Neuronal stem cell (in vitro differentiated cells): ENCODE measurements around the gene EDEM1.

Experiments
- DNase-seq: peaks from one replicate; pipeline ENCODE4 v3.0.0-alpha.2; 2013; ENCODE audit warnings: low spot score
- H2AFZ ChIP-seq: one replicate; pipeline ENCODE4 v1.6.1; 2013; ENCODE audit warnings: mild to moderate bottlenecking, low read length, inconsistent platforms
- H2AK5ac ChIP-seq: 2 replicates; pipeline ENCODE4 v1.6.1; 2013; ENCODE audit warnings: low read depth, mild to moderate bottlenecking, inconsistent platforms, low read length, moderate library complexity, mixed read lengths
- H2BK120ac ChIP-seq: 2 replicates; pipeline ENCODE4 v1.6.1; 2013; ENCODE audit warnings: low read depth, mild to moderate bottlenecking, inconsistent platforms, low read length, moderate library complexity, mixed read lengths
- H2BK12ac ChIP-seq: one replicate; pipeline ENCODE4 v1.6.1; 2013; ENCODE audit warnings: low read length, inconsistent platforms
- H2BK15ac ChIP-seq: 2 replicates; pipeline ENCODE4 v1.6.1; 2013; ENCODE audit warnings: mild to moderate bottlenecking, low read length, inconsistent platforms, mixed read lengths
- H2BK5ac ChIP-seq: one replicate; pipeline ENCODE4 v1.6.1; 2013; ENCODE audit warnings: inconsistent platforms, mild to moderate bottlenecking, low read length, moderate library complexity
- H3K14ac ChIP-seq: one replicate; pipeline ENCODE4 v1.6.1; 2013; ENCODE audit warnings: low read length, inconsistent platforms
- H3K18ac ChIP-seq: 2 replicates; pipeline ENCODE4 v1.6.1; 2013; ENCODE audit warnings: low read length, inconsistent platforms
- H3K23ac ChIP-seq: 2 replicates; pipeline ENCODE4 v1.6.1; 2013; ENCODE audit warnings: low read depth, mild to moderate bottlenecking, mixed read lengths, low read length, inconsistent platforms; ENCODE audit not compliant: poor library complexity
- H3K27ac ChIP-seq: replicated peaks from 3 replicates; pipeline ENCODE4 v1.5.1; 2013; ENCODE audit warnings: low read length, inconsistent platforms
- H3K27me3 ChIP-seq, 3 experiments: 2 replicates each; pipeline ENCODE4 v1.6.1; 2013; ENCODE audit warnings: low read length in 3 of 3, mild to moderate bottlenecking in 2 of 3, inconsistent platforms in 1 of 3, low read depth in 1 of 3, mixed read lengths in 1 of 3, moderate library complexity in 1 of 3; ENCODE audit not compliant: control insufficient read depth in 3 of 3, insufficient read depth in 3 of 3
- H3K36me3 ChIP-seq, 2 donors: replicated peaks in 1 of 2; 2 replicates each; pipeline ENCODE4 v1.6.1; 2013; ENCODE audit warnings: low read length in 2 of 2; ENCODE audit not compliant: control insufficient read depth in 2 of 2, insufficient read depth in 2 of 2
- H3K4ac ChIP-seq: 2 replicates; pipeline ENCODE4 v1.6.1; 2013; ENCODE audit warnings: inconsistent platforms, mild to moderate bottlenecking, low read length, moderate library complexity
- H3K4me1 ChIP-seq, 2 donors: 1 replicate in 1 of 2; 2 replicates in 1 of 2; pipeline ENCODE4 v1.6.1; 2013; ENCODE audit warnings: low read length in 2 of 2, low read depth in 1 of 2; ENCODE audit not compliant: control insufficient read depth in 2 of 2, insufficient read depth in 1 of 2
- H3K4me2 ChIP-seq: one replicate; pipeline ENCODE4 v1.6.1; 2013; ENCODE audit warnings: mild to moderate bottlenecking, low read length, inconsistent platforms; ENCODE audit not compliant: insufficient read depth, poor library complexity, severe bottlenecking
- H3K4me3 ChIP-seq, 2 donors: 2 replicates each; pipeline ENCODE4 v1.5.1; 2013; ENCODE audit warnings: low read length in 2 of 2, mild to moderate bottlenecking in 2 of 2, inconsistent platforms in 1 of 2, moderate library complexity in 1 of 2
- H3K79me1 ChIP-seq: one replicate; pipeline ENCODE4 v1.6.1; 2013; ENCODE audit warnings: low read depth, mild to moderate bottlenecking, inconsistent platforms, low read length, moderate library complexity
- H3K9ac ChIP-seq: one replicate; pipeline ENCODE4 v1.6.1; 2013; ENCODE audit warnings: mild to moderate bottlenecking, low read depth, low read length, inconsistent platforms; ENCODE audit not compliant: poor library complexity
- H3K9me3 ChIP-seq, 2 donors: replicated peaks in 1 of 2; 2 replicates each; pipeline versions ENCODE3 to v1.6.1; 2013; ENCODE audit warnings: low read length in 2 of 2, mild to moderate bottlenecking in 2 of 2, inconsistent platforms in 1 of 2, low read depth in 1 of 2, mixed read lengths in 1 of 2, moderate library complexity in 1 of 2; ENCODE audit not compliant: control insufficient read depth in 2 of 2, insufficient read depth in 1 of 2
- H4K8ac ChIP-seq: one replicate; pipeline ENCODE4 v1.6.1; 2013; ENCODE audit warnings: low read depth, mild to moderate bottlenecking, inconsistent platforms, low read length, moderate library complexity
- H4K91ac ChIP-seq: one replicate; pipeline ENCODE4 v1.6.1; 2013; ENCODE audit warnings: low read length, low read depth, mild to moderate bottlenecking, inconsistent platforms; ENCODE audit not compliant: poor library complexity
- WGBS, 2 donors: extraction: QIAGEN DNeasy Blood & Tissue Kit; methylation state at CpG; one replicate each; pipeline ENCODE4 v1.1.7; 2013; ENCODE audit warnings: missing lambda C conversion rate in 2 of 2, mixed read lengths in 1 of 2; ENCODE audit not compliant: insufficient read length in 2 of 2, insufficient replicate concordance in 1 of 2; ENCODE audit errors: extremely low coverage in 2 of 2; 5-methylcytosine and 5-hydroxymethylcytosine counted together

EDEM1 gene

DNA sequence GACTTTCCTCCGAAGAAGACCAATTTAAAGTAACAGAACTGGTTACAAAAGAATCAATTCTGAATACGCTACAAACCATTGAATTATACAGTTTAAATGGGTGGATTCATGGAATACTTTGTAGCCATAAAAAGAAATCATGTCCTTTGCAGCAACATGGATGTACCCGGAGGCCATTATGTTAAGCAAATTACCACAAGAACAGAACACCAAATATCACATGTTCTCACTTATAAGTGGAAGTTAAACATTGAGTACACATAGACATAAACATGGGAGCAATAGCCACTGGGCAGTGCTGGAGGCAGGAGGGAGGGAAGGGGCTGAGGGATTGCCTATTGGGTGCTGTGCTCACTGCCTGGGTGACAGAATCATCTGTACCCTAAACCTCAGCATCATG lies 61.3 kb downstream of the EDEM1 start:
- peaks cover 0 to 3% (median 0%) of the 10 kb centered on the region in 3 experiments for H3K27me3 ChIP-seq
- no peak overlapping the region for H2BK120ac ChIP-seq
- no peaks in the 10 kb centered on the region for H3K79me1 ChIP-seq
- no peaks in the 10 kb centered on the region for H3K9me3 ChIP-seq
- DNase-seq: no peak
- no peak overlapping the region for H2BK5ac ChIP-seq
- no peak overlapping the region for H2BK15ac ChIP-seq
- no peak overlapping the region for H3K9ac ChIP-seq
- no peak overlapping the region for H4K91ac ChIP-seq
- WGBS, 2 donors: no CpG with 5 or more reads among the region's 3 CpGs
- no peak overlapping the region for H2AK5ac ChIP-seq
- no peak overlapping the region for H3K27ac ChIP-seq
- H3K14ac ChIP-seq: no peak overlapping the region
- no peak overlapping the region for H3K23ac ChIP-seq
- no peak overlapping the region for H4K8ac ChIP-seq
- H3K18ac ChIP-seq: no peak overlapping the region
- H2AFZ ChIP-seq: no peak overlapping the region
- H2BK12ac ChIP-seq: no peak overlapping the region
- no peaks in the 10 kb centered on the region for H3K36me3 ChIP-seq
- no peak overlapping the region for H3K4me3 ChIP-seq
- H3K4me1 ChIP-seq: peaks cover 0 to 4% of the 10 kb centered on the region in 2 donors
- no peak overlapping the region for H3K4ac ChIP-seq
- no peak overlapping the region for H3K4me2 ChIP-seq

DNA sequence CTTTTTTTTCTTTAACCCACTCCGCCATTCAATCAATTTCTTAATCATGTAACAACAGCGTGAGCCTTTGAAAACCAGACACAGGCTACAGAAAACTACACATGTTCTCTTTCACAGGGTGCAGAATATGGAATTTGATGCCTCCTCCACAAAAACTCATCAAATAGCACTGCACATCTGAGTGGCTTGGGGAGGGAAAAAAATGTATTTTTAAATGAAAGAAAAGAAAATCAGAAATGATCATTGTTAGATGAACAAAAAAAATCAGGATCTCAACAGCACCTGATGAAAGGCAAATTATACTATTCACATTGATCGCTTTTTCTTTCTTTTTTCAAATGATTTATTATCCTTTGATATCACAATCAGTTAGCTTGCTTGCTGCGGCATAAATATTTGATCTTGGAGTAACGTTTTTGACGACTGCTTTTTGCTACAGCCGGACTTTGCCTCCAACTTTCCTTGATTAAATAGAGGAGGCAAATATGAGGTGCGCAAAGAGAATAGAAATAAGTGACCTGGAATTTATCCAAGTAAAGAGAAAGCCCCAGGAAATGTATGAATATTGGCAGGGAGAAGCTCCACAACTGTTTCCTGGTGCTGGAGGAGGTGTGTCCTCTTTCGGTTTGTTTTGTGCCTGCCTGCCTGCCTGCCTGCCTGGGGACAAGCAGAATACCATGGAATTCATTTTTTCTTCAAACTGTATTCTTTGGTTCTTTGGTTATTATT lies 63.1 kb downstream of the EDEM1 start:
- H3K79me1 ChIP-seq: no peaks in the 10 kb centered on the region
- no peak overlapping the region for H3K18ac ChIP-seq
- H3K4me1 ChIP-seq: peaks cover 0 to 4% of the 10 kb centered on the region in 2 donors
- no peak overlapping the region for H3K14ac ChIP-seq
- H2AFZ ChIP-seq: no peak overlapping the region
- H2BK12ac ChIP-seq: no peak overlapping the region
- no peak overlapping the region for H3K4ac ChIP-seq
- 100% methylated on average over 1 of the region's 9 CpGs; no CpG with 5 or more reads in 1 of the 2 donors for WGBS, 2 donors
- H3K4me2 ChIP-seq: no peak overlapping the region
- H3K9ac ChIP-seq: no peak overlapping the region
- H3K27me3 ChIP-seq: peaks cover 0 to 3% (median 0%) of the 10 kb centered on the region in 3 experiments
- no peak overlapping the region for H3K23ac ChIP-seq
- no peak overlapping the region for H3K4me3 ChIP-seq
- no peak overlapping the region for H2BK15ac ChIP-seq
- H2BK5ac ChIP-seq: no peak overlapping the region
- no peak for DNase-seq
- no peak overlapping the region for H4K8ac ChIP-seq
- H4K91ac ChIP-seq: no peak overlapping the region
- no peak overlapping the region for H2AK5ac ChIP-seq
- no peaks in the 10 kb centered on the region for H3K36me3 ChIP-seq
- no peaks in the 10 kb centered on the region for H3K9me3 ChIP-seq
- H3K27ac ChIP-seq: no peak overlapping the region
- no peak overlapping the region for H2BK120ac ChIP-seq

DNA sequence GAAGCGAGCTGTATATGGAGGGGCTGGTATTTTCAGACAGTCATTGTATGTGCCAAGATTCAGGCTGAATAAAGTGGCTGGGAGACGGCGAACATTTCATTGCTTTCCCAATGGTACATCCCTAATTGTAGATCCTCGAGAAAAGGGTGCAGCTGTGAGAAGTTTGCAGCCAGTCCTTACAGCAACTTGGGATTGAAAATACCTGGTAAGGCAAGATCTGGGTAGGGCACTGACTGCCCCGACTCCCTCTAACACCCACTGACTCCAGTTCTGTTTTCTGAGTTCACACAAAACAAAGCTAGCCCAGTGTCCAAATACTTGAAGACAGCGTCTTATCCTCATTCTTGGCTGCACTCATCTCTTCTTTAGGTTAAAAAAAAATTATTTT lies 63.7 kb downstream of the EDEM1 start:
- H3K4me2 ChIP-seq: no peak overlapping the region
- H3K18ac ChIP-seq: no peak overlapping the region
- no peak for DNase-seq
- H3K79me1 ChIP-seq: no peaks in the 10 kb centered on the region
- H3K27ac ChIP-seq: no peak overlapping the region
- peaks cover 0 to 3% (median 0%) of the 10 kb centered on the region in 3 experiments for H3K27me3 ChIP-seq
- no peak overlapping the region for H3K4me3 ChIP-seq
- no peak overlapping the region for H3K4ac ChIP-seq
- no CpG with 5 or more reads among the region's 6 CpGs for WGBS, 2 donors
- peaks cover 0 to 4% of the 10 kb centered on the region in 2 donors for H3K4me1 ChIP-seq
- no peak overlapping the region for H3K23ac ChIP-seq
- no peaks in the 10 kb centered on the region for H3K9me3 ChIP-seq
- H2BK120ac ChIP-seq: no peak overlapping the region
- H2BK12ac ChIP-seq: no peak overlapping the region
- no peaks in the 10 kb centered on the region for H3K36me3 ChIP-seq
- H2AK5ac ChIP-seq: no peak overlapping the region
- H3K9ac ChIP-seq: no peak overlapping the region
- no peak overlapping the region for H4K91ac ChIP-seq
- H2BK5ac ChIP-seq: no peak overlapping the region
- H3K14ac ChIP-seq: no peak overlapping the region
- H2AFZ ChIP-seq: no peak overlapping the region
- H2BK15ac ChIP-seq: no peak overlapping the region
- no peak overlapping the region for H4K8ac ChIP-seq

DNA sequence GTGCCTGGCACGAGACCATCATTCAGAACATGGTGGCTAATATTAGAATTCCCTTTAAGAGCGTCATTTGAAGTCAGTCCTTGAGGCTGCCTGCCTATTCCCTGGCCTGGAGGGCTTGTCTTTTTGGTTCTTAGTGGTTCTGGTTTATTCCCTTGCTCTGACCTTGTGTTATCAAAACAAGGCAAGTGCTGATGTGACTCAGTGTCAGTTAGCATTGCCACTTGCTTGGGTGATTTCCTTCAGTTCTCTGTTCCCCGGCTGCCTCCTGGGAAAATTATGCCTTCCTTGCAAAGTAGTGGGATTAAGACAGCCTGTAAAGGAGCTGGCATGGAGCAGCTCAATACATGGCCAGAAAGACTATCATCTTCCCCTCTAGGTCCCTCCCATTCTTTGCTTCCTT lies 64.6 kb downstream of the EDEM1 start:
- no peaks in the 10 kb centered on the region for H3K9me3 ChIP-seq
- no peaks in the 10 kb centered on the region for H3K36me3 ChIP-seq
- no peak overlapping the region for H3K23ac ChIP-seq
- no peak overlapping the region for H2BK15ac ChIP-seq
- no peak overlapping the region for H3K4me2 ChIP-seq
- H3K4me1 ChIP-seq: peaks cover 0 to 4% of the 10 kb centered on the region in 2 donors
- no peak overlapping the region for H2AK5ac ChIP-seq
- H2BK5ac ChIP-seq: no peak overlapping the region
- no peak overlapping the region for H3K14ac ChIP-seq
- H3K27me3 ChIP-seq: peaks cover 0 to 3% (median 0%) of the 10 kb centered on the region in 3 experiments
- no peak overlapping the region for H3K4ac ChIP-seq
- H3K9ac ChIP-seq: no peak overlapping the region
- no peaks in the 10 kb centered on the region for H3K79me1 ChIP-seq
- no peak overlapping the region for H3K27ac ChIP-seq
- DNase-seq: no peak
- no peak overlapping the region for H4K91ac ChIP-seq
- no peak overlapping the region for H2BK12ac ChIP-seq
- no peak overlapping the region for H4K8ac ChIP-seq
- H2BK120ac ChIP-seq: no peak overlapping the region
- no peak overlapping the region for H3K18ac ChIP-seq
- no CpG with 5 or more reads among the region's 3 CpGs for WGBS, 2 donors
- no peak overlapping the region for H3K4me3 ChIP-seq
- H2AFZ ChIP-seq: no peak overlapping the region
